ENCODE data around the gene COL18A1. TPM values are rescaled to one million over a fixed set of nuclear protein-coding genes. Genes with fewer than 3 reads are reported as not detected.

Gene COL18A1
- total RNA-seq, 1 donor from 2014 or later, result 11.4 TPM

DNA sequence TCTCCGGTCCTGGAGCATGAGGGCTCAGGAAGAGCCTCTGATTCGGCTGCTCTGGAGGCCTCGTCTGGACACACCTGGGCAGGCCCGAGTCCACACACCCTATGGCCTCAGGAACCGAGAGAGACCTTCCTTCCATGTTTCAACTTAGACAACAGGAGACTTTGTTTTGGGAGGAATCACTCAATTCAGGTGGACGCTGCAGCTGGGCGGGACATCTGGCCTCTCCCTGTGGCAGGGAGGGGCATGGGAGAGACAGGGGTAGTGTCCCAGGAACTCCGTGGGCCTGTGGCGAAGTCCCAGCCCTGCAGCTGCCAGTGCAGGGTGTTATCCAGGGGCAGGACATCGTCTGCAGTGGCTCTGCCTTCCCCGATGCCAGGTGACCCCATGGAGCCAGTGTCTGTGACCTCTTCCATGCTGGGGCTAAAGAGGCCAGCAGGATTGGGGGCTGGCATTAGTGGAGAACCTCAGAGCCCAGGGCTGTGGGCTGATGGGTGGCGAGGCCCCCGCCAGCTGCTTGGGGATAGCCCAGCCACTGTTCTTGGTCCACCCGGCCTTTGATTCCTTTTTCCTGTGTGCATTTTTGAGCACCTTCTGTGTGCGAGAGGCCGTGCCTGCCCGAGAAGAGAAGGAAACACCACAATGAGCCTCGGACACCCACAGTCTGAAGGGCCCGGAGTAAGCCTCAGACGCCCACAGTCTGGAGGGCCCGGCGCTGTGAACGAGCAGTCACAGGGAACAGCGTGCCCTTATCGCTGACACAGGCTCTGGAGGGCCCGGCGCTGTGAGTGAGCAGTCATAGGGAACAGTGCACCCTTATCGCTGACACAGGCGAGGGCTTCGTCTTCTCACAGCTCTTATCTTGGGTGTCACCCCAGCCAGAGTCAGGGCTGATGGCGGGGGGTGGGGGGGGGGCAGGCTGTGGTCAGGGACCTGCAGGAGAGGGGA is 6.2 kb downstream of the COL18A1 start:
- DNase-seq (ENCODE audit: low spot score in 2 of 2) (no peak), FAIRE-seq (no peak)

DNA sequence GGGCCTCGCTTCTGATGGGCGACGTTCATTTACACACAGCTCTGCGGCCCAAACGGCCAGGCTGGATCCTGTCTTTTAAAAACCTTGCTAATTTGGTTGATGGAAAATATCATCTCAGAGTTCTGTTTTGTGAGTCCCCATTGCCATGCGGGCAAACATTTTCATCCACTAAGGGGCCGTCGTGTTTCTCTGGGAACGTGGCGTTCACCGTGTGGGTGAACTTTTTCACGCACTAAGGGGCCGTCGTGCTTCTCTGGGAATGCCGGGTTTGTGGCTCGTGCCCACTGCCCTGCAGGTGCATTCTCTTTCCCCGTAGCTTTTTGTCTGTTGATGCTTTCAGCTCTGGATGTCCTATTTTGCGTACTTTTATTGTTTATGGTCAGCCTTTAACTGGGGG is 6.8 kb downstream of the COL18A1 start:
- FAIRE-seq, result no peak

DNA sequence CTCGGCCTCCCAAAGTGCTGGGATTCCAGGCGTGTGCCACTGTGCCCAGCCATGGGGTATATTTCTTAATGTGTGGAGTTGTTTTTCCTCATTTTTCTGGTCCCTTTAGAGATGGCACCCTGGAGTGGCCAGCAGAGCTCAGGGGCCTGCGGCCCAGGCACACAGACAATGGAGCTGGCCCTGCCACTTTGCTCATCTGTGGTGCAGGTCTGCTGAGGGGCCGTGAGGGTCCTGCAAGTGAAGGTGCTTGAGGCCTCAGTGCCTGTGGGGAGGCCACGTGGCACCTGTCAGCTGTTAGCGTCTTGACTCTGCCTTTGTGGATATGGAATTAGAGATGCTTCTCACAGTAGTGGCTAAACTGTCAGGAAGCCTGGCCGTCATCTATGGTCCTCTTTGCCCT is 7.5 kb downstream of the COL18A1 start:
- DNase-seq (ENCODE audit: low spot score in 2 of 2) (no peak), FAIRE-seq (no peak)

More for the DNA sequence above, 6.8 kb downstream of the COL18A1 start:
- DNase-seq (ENCODE audit: low spot score in 2 of 2), result no peak

DNA sequence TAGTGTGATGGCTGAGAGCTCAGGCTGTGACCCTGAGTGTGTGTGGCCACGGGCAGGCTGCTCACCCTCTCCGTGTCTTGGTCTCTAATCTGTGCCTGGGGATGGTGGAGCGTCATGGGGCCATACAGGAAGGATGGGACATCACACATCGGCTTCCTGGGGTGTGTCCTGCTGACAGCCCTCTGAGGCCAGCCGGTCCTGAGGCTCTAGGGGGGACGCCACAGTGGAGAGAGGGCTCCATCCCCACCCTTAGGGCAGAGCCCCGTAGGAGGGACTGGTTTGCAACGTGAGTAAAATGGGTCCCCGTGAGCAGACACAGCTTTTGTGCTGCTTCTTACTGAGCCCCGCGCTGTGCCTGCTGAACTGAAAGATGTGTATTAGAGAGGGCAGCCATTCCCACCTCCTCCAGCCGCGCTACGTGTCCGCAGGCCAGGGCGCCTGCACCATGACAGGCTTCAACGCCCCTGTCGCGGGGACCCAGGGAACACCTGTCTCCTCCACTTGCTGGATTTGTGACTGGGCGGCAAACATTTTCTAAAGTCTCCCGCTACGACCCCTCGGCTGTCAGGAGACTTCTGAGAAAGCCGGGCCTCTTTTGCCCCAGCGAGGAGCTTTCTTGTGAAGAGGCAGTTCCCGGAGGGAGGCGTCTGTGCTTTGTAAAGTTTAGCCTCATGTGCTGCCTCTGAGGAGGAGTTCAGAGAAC is 8.1 kb downstream of the COL18A1 start:
- FAIRE-seq (no peak), DNase-seq (ENCODE audit: low spot score in 2 of 2) (no peak)

DNA sequence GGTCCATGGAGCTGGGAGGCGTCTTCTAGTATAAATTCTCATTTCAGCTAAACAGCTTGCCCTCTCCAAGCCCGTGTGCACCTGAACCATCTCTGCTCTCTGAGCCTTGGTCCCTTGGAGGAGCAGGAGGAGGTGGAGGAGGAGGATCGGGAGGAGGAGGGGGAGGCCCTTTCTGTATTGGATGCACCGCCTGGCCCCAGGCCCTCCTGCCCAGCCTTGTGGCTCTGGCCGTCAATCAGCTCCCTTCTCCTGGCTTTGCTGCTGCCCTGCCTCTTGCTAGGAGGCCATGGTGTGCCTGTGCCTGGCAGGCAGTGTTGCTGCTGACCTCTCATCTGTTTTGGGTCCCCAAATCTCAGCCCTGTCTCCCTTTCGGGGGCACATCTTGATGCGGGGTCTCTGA is 9.0 kb downstream of the COL18A1 start:
- DNase-seq (ENCODE audit: low spot score in 2 of 2) (no peak), FAIRE-seq (no peak)

DNA sequence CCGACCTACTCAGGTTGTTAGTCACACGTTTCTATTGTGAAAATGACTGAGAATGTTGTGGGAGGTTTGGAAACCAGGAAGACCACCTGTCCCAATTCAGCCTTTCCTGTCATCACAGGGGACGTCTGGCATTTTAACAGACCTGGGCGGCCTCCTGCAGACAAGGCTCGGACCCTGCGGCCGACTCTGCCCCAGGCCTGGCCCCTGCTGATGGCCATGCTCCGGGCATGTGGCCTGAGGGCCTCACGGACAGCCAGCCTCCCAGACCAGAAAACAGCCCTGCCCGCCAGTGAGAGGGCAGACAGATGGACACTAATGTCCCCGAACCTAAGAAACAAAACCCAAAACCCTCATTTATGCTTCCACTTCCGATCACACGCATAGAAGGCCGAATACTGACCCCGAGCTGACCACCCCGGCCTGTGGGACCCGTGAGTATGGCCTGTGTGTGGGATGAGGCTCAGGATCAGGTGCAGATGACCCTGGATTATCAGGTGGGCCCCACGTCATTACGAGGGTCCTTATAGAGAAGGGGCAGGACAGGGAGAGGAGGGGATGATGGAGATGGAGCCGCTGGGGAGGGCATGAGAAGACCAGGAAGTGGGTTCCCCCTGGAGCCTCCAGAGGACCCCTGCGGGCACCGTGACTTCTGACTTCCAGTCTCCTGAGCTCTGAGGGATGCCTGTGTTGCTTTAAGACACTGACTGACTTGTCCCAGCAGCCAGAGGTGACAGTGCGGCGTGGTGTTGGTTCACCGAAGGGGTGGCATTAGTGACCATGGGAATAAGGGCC is 9.6 kb downstream of the COL18A1 start:
- FAIRE-seq (no peak), DNase-seq (ENCODE audit: low spot score in 2 of 2) (no peak)

DNA sequence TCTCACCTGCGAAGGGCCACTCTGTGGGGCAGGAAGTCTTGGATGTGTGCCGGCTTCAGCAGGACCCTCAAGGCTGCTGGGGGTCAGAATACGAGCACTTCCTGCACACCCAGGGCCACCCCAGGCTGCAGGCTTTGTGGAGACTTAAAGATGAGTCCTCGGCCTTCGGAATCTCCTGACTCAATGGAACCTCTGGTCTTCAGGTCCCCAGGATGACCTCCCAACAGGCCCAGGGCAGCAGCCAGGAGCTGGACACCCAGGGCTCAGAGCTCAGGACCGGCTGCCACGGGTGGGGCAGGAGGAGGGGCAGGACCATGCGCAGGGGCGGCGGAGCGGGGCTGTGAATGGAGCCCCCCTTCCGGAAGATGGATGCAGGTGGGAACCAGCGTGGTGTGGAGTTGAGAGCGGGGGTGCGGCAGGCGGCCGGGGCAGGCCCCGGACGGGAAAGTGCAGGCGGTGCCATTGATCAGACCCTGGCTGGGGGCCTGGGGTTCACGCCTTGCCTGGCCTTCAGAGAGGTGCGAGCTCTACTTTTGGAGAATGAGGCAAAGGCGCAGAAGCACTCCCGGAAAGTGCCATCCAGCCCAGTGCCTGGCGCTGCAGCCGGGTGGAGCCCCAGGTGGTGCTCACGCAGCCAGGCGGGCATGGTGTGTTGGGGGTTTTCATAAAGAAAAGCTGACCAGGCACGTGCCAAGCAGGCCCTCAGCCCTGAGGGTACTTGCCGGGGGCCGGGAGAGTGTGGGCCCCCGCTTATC is 10.4 kb downstream of the COL18A1 start:
- FAIRE-seq (no peak), DNase-seq (ENCODE audit: low spot score in 2 of 2) (no peak)

DNA sequence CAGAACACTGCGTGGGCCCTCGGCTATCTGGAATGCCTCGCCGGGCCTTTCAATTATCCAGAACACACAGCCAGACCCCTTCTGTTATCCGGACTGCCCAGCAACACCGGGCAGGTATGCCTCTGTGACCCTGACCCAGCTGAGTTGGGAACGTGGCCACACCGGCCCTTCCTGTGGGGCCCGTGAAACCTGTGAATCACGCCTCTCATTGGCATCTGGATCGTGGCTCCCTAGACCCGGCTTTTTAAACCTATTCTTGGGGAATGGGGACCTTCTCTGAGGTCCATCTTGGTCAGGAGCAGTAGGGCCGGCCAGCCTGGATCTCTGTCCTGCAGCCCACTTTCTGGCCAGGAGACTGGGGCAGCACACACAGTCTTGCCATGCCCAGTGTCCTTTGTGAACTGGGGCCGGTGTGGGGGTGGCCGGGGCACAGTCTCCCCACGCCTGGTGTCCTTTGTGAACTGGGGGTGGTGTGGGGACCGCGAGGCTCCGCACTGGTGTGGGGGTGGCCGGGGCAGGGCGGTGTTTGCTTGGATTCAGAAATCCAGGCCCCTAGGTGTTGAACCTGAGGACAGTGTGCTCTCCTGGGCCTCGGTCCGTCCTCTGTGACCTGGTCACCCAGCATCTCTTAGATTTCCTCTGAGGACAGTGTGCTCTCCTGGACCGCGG is 11.1 kb downstream of the COL18A1 start:
- FAIRE-seq, result no peak
- no peak for DNase-seq (ENCODE audit: low spot score in 2 of 2)

DNA sequence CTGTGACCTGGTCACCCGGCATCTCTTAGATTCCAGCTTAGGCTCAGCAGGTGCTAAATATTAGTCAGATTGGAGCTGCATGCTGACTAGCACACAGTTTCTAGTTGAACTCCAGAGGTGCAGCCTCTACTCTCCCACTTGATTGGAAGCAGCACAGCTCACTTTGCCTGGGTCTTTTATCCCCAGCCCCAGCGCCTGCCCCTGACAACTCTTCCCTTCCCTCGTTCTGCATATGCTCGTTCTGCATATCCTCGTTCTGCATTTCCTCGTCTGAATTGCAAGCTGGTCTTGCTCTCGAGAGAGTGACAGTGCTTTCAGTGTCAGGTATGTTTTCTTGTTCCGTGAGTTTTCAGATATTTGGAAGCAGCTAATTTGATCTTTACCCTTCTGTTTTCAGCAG is 11.7 kb downstream of the COL18A1 start:
- DNase-seq (ENCODE audit: low spot score in 2 of 2) (no peak), FAIRE-seq (no peak)

DNA sequence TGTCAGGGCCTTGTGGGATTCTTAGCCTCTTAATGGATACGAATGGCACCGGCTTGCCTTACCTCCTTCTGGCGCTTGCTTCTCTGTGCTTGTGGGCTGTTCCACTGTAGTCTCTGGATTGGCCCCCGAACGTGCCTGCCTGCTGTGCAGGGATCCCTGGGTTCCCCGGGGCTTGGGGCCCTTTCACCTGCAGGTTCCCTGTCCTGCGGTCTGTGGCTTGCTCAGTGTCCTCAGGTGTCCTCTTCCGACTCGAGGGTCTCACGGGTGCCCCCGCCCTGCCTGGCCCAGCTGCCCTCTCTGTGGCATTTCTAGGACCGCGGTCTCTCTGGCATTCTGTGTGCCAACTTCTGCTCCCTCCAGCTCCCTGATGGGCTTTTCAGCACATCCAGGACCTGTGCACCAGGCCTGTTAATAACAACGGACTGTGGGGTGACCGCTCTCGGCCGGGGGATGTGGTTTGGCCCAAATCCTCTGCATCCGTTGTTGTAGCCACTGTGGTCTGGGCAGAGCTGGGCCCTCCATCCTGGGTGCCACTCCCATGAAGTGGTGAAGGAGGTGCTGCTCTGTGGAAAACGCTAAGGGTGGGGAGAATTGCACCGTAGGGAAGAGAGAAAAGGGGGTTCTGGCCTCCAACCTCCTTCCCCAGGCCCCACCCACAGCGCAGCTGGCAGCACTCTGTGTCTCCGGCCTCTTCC is 12.4 kb downstream of the COL18A1 start:
- DNase-seq (ENCODE audit: low spot score in 2 of 2) (no peak), FAIRE-seq (no peak)

DNA sequence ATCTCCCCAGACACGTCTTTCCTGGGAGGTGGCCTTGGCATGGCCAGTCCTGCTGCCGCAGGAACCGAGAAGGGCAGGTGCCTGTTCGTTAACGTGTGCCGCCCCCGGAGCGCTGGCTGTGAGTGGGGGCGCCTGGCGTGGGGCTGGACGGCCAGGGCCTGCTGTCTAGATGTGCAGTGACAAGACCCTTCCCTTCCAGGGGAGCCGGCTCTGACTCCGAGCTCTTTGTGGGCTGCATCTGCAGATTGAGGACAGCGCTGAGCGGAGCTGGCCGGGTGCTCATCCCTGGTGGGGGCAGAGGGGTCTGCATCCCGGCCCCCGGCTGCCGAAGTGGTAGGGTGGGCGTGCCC is 13.0 kb downstream of the COL18A1 start:
- FAIRE-seq, result no peak
- no peak for DNase-seq (ENCODE audit: low spot score in 2 of 2)

DNA sequence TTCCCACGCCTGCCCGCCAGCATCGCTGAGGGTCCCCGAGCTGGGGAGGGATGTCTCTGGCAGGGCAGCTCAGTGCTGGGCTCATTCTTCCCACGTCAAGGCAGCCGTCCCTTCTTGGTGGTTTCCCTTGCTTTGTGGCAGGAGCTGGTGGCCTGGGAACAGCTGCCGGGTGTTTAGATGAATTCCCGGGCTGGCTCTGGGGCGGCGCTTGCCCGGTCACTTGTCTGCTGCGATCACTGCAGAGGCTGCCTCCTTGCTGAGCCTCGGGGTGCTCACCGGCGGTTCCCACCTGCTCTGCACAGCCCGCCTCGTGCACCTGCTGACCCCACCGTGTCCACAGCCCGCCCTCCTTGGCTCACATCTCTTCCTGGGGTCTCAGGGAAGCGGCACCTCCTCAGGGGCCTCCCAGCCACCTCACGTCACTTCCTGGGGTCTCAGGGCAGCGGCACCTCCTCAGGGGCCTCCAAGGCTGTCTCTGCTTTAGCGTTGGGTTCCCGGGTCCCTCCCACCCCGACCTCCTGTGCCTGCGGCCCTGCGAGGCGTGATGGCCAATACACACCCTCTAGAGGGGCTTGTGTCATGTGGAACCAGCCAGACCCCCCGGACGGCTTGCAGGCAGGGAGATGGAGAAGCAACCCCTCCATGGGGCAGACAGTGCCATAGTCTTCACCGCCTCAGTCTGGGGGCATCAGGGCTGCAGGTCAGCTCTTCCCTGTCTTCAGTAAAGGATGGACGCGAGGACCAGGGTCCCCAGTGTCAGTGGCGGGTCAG is 13.5 kb downstream of the COL18A1 start:
- FAIRE-seq (no peak), DNase-seq (ENCODE audit: low spot score in 2 of 2) (no peak)

DNA sequence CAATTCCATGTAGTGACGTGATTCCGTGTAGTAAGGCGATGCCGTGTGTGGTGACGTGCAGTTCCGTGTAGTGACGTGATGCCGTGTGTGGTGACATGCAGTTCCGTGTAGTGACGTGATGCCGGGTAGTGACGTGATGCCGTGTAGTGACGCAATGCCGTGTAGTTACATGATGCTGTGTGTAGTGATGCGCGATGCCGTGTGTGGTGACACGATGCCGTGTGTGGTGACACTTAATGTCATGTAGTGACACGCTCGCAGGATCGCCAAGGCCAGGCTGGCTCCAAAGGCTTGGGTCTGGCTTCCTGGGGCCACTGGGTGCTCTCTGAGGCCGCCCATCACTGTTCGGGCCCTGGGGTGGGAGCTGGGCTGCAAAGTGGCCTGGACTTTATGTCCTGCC is 14.2 kb downstream of the COL18A1 start:
- no peak for FAIRE-seq
- no peak for DNase-seq (ENCODE audit: low spot score in 2 of 2)

DNA sequence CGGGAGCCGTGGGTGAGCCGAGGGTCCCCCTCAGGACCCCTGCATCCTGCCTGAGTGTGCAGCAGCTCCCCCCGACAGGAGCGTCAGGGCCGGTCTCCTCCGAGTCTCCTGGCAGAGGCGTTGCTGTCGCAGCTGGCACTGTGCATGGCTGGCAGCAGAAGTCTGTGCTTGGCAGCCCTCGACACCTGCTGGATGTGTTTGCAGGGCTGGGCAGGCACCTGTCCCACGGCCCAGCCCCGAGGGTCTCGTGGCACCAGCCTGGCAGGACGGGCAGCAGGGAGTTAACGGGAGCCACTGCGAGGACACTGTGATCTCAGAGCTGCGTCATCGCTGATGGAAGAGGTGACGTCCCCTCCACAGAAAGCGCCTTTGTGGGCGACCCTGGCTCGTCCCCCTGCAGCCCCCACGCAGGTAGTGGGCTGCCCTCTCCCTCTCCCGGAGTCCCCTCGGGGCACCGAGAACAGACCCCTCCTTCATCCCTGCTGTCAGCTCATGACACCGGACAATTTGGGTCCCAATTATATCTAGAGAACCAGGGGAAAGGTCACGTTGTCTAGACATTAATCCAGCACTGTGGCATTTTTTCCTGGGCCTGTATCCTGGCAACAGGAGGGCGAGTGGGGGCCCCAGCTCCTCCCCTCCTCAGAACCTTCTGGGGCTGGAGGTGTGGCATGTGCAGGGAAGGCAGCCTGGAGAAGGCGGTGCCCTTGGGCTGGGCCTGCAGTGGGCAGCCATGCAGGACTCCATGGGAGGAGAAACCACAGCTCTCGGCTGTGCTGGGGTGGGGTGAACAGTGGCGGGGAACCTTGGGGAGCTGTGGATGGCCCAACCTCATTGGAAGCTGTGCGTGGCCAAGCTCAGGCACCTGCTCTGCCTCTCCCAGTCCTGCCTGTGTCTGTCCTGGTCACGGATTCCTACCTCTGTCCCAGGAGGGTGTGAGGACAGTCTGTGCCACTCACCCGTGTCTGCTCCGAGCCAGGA is 15.4 kb downstream of the COL18A1 start:
- no peak for FAIRE-seq
- DNase-seq (ENCODE audit: low spot score in 2 of 2), result peak in 1 of 2 donors; percentile 73

DNA sequence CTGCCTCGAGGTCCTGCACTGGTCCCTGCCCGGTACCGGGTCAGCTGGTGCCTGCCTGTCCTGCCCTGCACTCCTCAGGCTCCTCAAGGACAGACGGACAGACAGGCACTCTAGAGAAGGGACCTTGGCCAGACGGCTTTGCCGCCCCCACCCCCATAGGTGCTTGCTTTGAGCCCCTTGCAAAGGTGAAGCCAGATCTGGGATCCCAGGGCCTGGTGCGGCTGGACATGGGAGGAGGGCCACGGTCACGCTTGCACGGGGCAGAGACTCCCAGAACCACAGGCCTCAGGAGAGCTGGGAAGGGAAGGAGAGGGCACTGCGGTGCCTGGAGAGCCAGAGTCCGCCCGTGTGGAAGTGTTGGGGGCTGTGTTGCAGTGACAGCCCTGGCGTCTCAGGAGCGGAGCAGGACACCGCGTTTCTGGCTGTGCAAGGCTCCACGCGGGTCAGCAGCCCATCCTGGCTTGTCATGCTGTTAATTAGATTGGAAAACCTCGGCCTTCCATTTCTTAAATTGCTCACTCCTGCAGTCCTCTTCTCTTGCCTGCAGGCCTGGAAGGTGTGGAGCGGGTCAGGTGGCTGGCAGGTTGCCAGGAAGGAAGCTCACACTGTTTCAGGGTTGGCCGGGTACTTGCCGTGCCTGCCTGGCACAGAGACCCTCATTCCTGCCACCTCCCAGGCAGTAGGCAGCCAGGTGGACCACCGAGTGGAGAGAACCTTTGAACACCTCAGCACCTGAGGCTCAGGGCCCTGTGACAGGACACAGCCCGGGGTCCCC is 16.3 kb downstream of the COL18A1 start:
- no peak for FAIRE-seq
- DNase-seq (ENCODE audit: low spot score in 2 of 2), result no peak
